ENCODE data around the gene NES.

NES gene

DNA sequence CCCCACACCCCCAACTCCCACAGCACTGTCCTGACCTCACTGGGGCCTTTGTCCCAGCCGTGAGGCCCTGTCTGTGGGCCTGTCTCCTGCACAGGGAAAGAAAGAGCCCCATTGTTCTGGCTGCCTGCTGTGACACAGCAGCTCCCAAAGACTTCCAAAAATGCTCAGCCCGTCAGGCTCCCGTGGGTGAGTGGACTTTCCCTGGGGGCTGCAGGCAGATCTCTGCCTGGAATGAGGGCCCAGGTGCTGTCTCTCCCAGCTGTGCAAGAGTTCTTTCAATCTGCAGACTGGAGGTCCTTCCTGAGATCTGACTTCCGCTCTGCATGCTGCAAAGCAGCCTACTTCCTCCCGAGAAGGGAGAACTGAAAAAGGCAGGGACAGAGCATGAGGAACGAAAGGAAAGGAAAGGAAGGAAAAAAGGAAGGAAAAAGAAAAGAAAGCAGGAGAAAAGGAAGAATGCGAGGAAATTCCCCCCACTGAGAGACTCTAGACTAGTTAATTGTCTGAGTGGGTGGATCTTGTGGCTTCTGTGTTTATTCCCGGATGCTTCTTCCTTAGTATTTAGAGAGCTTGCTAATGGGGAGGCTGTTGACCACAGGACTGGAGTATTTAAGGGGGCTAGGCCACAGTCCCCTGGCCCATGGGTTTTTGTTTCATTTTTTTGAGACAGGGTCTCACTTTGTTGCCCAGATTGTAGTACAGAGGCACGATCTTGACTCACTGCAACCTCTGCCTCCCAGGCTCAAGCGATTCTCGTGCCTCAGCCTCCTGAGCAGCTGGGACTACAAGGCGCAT, 15.0 kb downstream of the NES start:
- H3K27me3 Mint-ChIP-seq, result peaks cover 5% of the 10 kb centered on the region
- H3K36me3 Mint-ChIP-seq (ENCODE audit: insufficient read depth), result peaks cover 6% of the 10 kb centered on the region
- H3K9me3 Mint-ChIP-seq, result no peaks in the 10 kb centered on the region
- ATAC-seq (replicated peaks; ENCODE audit: extremely low read depth, poor library complexity, severe bottlenecking) (no peak), DNase-seq (ENCODE audit: low spot score in 2 of 2) (no peak)
- no peak overlapping the region for H3K27ac Mint-ChIP-seq (ENCODE audit: low read depth)
- peaks cover 44% of the 10 kb centered on the region for H3K4me1 Mint-ChIP-seq
- no peak overlapping the region for H3K4me3 Mint-ChIP-seq

DNA sequence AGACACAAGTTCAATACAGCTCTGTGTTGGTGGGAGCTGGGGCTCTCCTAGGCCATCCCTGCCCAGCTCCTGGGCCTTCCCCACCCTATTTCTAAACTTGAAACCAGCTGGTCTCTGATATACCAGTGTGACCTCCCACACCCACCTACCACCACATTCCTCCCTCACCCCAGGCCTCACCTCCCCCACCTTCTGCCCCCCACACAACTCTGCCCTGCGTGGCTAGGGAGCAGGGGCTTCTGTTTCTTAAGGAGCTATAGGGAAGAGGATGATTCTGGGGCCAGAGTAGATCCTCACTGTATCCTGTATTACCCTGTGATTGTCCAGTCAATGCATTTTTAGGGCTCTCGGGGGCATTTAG, 16.5 kb downstream of the NES start:
- Mint-ChIP-seq H3K27me3 (peaks cover 20% of the 10 kb centered on the region), H3K36me3 (ENCODE audit: insufficient read depth) (peaks cover 9% of the 10 kb centered on the region), H3K4me1 (peaks cover 52% of the 10 kb centered on the region), H3K27ac (ENCODE audit: low read depth) (peak overlapping the region; percentile 84), H3K9me3 (no peaks in the 10 kb centered on the region), H3K4me3 (no peak overlapping the region)
- DNase-seq (ENCODE audit: low spot score in 2 of 2) (no peak), ATAC-seq (replicated peaks; ENCODE audit: extremely low read depth, poor library complexity, severe bottlenecking) (no peak)

DNA sequence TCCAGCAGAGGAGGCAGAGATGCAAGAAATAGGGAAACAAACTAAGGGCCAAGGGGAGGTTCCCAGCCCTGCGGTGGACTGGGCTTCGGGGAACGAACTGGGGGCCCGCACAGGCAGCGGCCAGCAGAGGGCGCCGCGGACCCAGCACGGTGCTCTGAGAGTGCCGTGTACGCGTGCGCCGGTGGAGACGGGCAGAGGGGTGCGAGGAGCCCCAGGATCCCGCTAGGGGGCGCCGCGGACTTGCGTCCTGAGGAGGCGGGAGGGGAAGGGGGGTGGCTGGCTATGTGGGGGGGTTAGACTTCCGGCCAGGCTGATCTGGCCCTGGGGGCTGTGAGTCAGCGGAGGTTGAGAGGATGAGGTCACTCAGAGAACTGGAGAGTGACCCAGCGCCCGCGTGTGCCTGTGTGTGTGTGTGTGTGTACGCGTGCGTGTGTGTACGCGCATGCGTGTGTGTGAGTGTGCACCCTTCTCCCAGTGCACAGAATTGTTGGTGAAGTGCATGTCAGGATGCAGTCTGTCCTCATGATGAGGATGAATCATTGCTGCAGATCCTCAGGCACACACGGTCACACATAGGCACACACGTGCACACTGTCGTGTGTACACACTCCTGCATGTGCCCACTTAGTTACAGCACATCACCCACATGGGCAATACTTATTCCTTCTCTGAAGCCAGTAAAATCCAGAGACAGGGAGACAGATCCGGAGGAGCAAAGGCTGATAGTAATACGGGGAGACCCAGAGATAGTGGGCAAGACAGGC, 17.0 kb downstream of the NES start:
- DNase-seq (ENCODE audit: low spot score in 2 of 2), result peak; percentile 84 to 91
- Mint-ChIP-seq H3K27ac (ENCODE audit: low read depth) (peak overlapping the region; percentile 19), H3K9me3 (no peaks in the 10 kb centered on the region), H3K4me3 (peak overlapping the region; percentile 59), H3K27me3 (peaks cover 26% of the 10 kb centered on the region), H3K36me3 (ENCODE audit: insufficient read depth) (peaks cover 9% of the 10 kb centered on the region), H3K4me1 (peaks cover 52% of the 10 kb centered on the region)
- peak; percentile 86 for ATAC-seq (replicated peaks; ENCODE audit: extremely low read depth, poor library complexity, severe bottlenecking)

DNA sequence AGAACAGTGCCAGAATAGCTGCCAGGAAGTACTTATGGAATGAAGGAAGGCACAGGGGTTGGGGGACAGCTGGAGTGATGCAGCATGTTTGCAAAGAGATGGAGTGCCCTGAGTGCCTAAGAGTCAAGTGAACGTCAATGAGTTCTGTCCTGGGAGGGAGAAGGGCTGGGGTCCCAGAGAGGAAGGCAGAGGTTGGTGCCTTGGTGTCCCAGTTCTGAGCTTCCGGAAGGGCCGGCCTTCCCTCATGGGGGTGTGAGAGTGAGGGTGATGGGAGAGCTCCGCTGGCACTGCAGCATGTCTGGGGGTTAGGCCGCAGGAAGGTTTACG, 17.6 kb downstream of the NES start:
- H3K27ac Mint-ChIP-seq (ENCODE audit: low read depth), result peak overlapping the region; percentile 19
- ATAC-seq (replicated peaks; ENCODE audit: extremely low read depth, poor library complexity, severe bottlenecking), result no peak
- H3K4me3 Mint-ChIP-seq, result peak overlapping the region; percentile 59

DNA sequence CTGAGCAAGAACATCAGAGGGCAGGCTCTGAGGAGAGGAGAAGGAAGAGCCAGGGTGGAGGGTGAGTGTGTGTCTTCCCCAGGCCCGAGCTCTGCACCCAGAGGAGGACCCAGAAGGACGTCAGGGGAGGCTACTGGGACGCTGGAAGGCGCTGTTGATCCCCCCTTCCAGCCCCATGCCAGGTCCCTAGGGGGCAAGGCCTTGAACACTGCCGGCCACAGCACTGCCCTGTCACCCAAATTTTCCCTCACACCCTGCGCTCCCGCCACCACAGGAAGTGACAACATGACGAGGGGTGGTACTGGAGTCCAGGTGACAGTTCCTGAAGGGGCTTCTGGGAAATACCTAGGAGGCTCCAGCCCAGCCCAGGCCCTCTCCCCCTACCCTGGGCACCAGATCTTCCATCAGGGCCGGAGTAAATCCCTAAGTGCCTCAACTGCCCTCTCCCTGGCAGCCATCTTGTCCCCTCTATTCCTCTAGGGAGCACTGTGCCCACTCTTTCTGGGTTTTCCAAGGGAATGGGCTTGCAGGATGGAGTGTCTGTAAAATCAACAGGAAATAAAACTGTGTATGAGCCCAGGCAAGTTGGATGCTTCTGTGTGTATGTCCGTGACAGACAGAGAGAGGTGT, 18.1 kb downstream of the NES start:
- H3K9me3 Mint-ChIP-seq, result no peaks in the 10 kb centered on the region

More for the DNA sequence above, 17.6 kb downstream of the NES start:
- Mint-ChIP-seq H3K4me1 (peaks cover 52% of the 10 kb centered on the region), H3K9me3 (no peaks in the 10 kb centered on the region), H3K36me3 (ENCODE audit: insufficient read depth) (peaks cover 9% of the 10 kb centered on the region), H3K27me3 (peaks cover 31% of the 10 kb centered on the region)
- no peak for DNase-seq (ENCODE audit: low spot score in 2 of 2)

DNA sequence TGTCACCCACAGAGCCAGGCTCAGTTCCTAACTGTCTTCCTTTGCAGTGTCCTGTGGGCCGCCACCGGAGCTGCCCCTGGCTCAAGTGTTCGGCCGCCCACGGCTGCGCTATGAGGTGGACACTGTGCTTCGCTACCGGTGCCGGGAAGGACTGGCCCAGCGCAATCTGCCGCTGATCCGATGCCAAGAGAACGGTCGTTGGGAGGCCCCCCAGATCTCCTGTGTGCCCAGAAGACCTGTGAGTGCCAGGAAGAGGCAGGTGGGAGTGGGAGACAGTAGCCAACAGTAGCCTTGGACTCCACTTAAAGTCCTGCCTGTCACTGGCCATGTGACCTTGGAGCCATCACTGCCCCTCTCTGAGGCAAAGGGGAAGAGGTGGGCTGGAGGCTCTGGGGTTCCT, 18.7 kb downstream of the NES start:
- no peak overlapping the region for H3K4me3 Mint-ChIP-seq
- no peak for DNase-seq (ENCODE audit: low spot score in 2 of 2)
- peaks cover 43% of the 10 kb centered on the region for H3K27me3 Mint-ChIP-seq
- no peak overlapping the region for H3K27ac Mint-ChIP-seq (ENCODE audit: low read depth)
- no peaks in the 10 kb centered on the region for H3K9me3 Mint-ChIP-seq
- peaks cover 52% of the 10 kb centered on the region for H3K4me1 Mint-ChIP-seq
- peaks cover 8% of the 10 kb centered on the region for H3K36me3 Mint-ChIP-seq (ENCODE audit: insufficient read depth)
- ATAC-seq (replicated peaks; ENCODE audit: extremely low read depth, poor library complexity, severe bottlenecking), result no peak

More for the DNA sequence above, 18.1 kb downstream of the NES start:
- Mint-ChIP-seq H3K36me3 (ENCODE audit: insufficient read depth) (peaks cover 9% of the 10 kb centered on the region), H3K4me1 (peaks cover 52% of the 10 kb centered on the region), H3K27ac (ENCODE audit: low read depth) (no peak overlapping the region), H3K4me3 (peak overlapping the region; percentile 59), H3K27me3 (peaks cover 37% of the 10 kb centered on the region)
- ATAC-seq (replicated peaks; ENCODE audit: extremely low read depth, poor library complexity, severe bottlenecking) (no peak), DNase-seq (ENCODE audit: low spot score in 2 of 2) (no peak)

DNA sequence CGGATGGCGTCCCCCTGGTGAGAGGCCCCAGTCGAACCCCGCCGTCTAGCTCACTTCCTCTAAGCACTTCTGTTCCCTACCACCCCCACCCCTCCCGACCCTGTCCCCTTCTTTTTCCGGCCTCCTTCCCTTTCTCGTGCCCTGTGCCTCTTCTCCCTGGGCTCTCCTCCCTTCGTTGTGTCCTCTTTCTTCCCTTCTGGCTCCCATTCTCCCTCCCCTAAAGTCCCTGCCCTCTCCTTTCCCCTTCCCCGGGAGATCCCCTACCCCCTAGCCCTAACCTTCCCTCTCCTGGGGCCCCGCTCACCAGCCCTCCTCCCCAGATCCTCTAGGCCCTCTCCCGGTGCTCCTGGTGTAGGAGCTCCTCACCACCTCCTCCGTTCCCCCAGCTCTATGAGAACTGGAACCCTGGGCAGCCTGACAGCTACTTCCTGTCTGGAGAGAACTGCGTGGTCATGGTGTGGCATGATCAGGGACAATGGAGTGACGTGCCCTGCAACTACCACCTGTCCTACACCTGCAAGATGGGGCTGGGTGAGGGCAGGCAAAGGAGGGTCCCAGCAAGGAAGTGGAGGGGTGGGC, 19.4 kb downstream of the NES start:
- Mint-ChIP-seq H3K9me3 (no peaks in the 10 kb centered on the region), H3K4me1 (peaks cover 52% of the 10 kb centered on the region), H3K27me3 (peaks cover 49% of the 10 kb centered on the region), H3K4me3 (peak overlapping the region; percentile 82), H3K36me3 (ENCODE audit: insufficient read depth) (peaks cover 7% of the 10 kb centered on the region), H3K27ac (ENCODE audit: low read depth) (peak overlapping the region; percentile 45)
- ATAC-seq (replicated peaks; ENCODE audit: extremely low read depth, poor library complexity, severe bottlenecking), result no peak
- DNase-seq (ENCODE audit: low spot score in 2 of 2), result no peak

DNA sequence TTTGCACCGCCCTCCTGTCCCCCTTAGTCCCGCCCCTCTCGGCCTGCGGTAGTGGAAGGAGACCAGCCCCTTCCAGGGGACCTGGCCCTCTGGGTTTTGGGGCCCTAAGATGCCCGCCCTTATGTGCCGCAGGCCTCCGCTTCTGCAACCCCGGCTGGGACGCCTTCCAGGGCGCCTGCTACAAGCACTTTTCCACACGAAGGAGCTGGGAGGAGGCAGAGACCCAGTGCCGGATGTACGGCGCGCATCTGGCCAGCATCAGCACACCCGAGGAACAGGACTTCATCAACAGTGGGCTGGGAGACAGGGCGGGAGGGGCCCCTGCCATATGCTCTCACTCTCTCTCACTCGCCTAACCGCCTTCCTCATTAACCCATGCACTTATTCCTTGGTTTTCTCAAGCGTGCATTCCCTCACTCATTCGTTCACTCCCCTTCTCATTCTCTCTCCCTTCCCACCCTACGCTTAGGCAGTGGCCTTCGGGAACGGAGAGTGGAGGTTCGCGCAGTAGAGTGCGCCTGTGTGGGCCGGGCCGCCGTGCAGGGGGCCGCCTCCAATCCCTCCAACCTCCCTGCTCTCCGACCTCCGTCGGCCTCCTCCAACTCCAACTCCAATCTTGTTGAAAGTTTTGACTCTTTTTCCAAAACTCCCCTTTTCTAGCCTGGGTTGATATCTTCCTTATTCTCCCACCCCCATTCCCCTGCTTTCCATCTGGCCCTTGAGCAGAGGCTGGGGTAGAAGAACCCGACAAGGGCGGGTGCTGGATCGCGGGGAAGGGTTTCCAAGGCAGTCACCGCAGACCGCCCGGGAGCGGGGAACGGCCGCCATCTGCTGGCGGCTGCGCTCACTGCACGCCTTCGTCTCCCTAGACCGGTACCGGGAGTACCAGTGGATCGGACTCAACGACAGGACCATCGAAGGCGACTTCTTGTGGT, 20.1 kb downstream of the NES start:
- ATAC-seq (replicated peaks; ENCODE audit: extremely low read depth, poor library complexity, severe bottlenecking), result peak; percentile 34
- Mint-ChIP-seq H3K27ac (ENCODE audit: low read depth) (peak overlapping the region; percentile 45), H3K4me1 (peaks cover 52% of the 10 kb centered on the region), H3K36me3 (ENCODE audit: insufficient read depth) (peaks cover 7% of the 10 kb centered on the region), H3K4me3 (peak overlapping the region; percentile 82), H3K27me3 (peaks cover 57% of the 10 kb centered on the region), H3K9me3 (no peaks in the 10 kb centered on the region)
- peak; percentile 44 to 62 for DNase-seq (ENCODE audit: low spot score in 2 of 2)

DNA sequence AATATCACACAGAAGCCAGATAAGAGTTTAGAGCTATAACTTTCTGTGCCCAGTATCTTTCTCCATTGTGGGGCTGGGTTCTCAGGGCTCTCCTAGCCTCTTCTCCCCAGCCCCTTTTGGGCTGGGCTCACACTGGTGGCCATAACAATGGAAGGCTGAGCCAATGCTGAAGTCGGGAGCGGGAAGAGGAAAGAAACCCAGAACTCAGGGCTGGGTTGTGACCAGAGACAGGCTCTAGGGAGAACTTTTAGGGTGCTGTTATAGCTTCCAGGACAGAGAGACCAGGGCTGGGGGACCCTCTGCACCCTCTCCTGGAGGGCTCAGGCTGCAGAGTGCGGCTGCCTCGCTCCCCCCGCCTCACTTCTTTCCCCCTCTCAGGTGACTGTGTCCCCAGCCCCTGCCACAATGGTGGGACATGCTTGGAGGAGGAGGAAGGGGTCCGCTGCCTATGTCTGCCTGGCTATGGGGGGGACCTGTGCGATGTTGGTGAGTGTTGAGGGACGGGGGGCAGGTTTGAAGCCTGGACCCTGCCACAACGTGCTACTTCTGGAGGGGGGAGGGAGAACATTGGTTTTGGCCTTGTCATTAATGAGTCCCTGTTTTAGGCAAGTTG, 21.2 kb downstream of the NES start:
- no peaks in the 10 kb centered on the region for H3K9me3 Mint-ChIP-seq
- peak overlapping the region; percentile 82 for H3K4me3 Mint-ChIP-seq
- peaks cover 4% of the 10 kb centered on the region for H3K36me3 Mint-ChIP-seq (ENCODE audit: insufficient read depth)
- peaks cover 67% of the 10 kb centered on the region for H3K27me3 Mint-ChIP-seq
- DNase-seq (ENCODE audit: low spot score in 2 of 2) (no peak), ATAC-seq (replicated peaks; ENCODE audit: extremely low read depth, poor library complexity, severe bottlenecking) (no peak)
- peaks cover 45% of the 10 kb centered on the region for H3K4me1 Mint-ChIP-seq
- no peak overlapping the region for H3K27ac Mint-ChIP-seq (ENCODE audit: low read depth)

DNA sequence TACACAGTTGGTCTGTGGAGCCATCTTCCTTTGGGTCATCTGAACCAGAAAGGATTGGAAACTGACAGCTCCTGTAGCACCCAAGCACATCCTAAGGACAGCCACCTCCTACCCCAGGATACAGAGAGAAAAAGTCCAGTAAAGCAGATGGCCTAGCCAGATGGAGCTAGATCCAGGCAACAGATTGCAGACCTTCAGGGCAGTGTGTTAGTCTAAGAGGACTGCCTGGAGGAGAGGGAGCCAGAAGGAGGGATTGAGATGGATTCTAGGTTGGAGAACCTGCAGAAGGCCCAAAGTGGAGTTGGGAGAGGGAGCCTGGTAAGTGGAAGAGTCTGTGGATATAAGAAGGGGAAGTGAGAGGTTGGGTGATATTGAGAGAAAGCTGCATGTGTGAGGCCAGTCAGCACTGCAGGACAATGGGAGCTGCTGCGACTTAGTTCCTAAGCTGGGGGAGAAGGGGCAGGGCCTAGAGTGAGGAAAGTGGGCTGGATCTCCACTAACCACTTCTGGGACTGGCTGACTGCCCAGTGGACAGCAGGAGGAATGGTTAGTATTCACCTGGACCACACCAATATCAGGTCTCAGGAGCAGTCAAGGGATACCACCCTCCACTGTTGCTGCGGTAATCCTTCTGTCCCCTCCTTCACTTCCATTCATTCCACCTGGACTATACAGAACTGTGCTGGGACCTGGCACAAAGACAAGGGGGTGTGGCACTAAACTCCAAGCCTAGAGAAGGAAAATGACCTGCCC, 21.9 kb downstream of the NES start:
- H3K9me3 Mint-ChIP-seq, result no peaks in the 10 kb centered on the region
- ATAC-seq (replicated peaks; ENCODE audit: extremely low read depth, poor library complexity, severe bottlenecking) (no peak), DNase-seq (ENCODE audit: low spot score in 2 of 2) (no peak)
- peaks cover 4% of the 10 kb centered on the region for H3K36me3 Mint-ChIP-seq (ENCODE audit: insufficient read depth)
- peaks cover 39% of the 10 kb centered on the region for H3K4me1 Mint-ChIP-seq
- H3K27me3 Mint-ChIP-seq, result peaks cover 74% of the 10 kb centered on the region
- peak overlapping the region; percentile 5 for H3K4me3 Mint-ChIP-seq
- no peak overlapping the region for H3K27ac Mint-ChIP-seq (ENCODE audit: low read depth)

DNA sequence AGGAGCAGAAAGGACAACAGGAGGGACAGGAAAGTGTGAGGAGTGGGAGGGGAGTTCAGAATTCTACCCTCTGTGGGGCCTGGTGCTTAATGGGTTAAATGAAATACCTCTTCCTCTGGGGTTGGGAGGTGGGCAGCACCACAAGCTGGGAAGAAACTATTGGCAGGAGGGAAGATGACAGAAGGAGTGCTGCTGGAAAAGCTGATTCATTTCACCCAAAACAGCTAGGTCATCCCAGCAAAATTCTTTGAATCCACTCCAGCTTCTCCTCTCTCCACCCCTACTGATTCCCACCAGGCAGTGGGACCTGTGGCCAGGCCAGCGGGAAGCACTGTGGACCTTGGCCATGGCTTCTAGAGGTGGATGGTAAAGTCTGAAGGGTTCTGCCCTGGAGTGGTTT, 22.5 kb downstream of the NES start:
- Mint-ChIP-seq H3K27ac (ENCODE audit: low read depth) (no peak overlapping the region), H3K4me1 (peaks cover 32% of the 10 kb centered on the region), H3K9me3 (no peaks in the 10 kb centered on the region), H3K36me3 (ENCODE audit: insufficient read depth) (peaks cover 3% of the 10 kb centered on the region), H3K4me3 (no peak overlapping the region), H3K27me3 (peaks cover 80% of the 10 kb centered on the region)
- no peak for ATAC-seq (replicated peaks; ENCODE audit: extremely low read depth, poor library complexity, severe bottlenecking)
- DNase-seq (ENCODE audit: low spot score in 2 of 2), result no peak
